GDM1 (cell line): ENCODE results near the gene PCDHGA1.

Experiments
- DNase-seq: peaks from one replicate; lab custom pipeline; 2025; lab: John Stamatoyannopoulos, UW

Gene PCDHGA1

DNA sequence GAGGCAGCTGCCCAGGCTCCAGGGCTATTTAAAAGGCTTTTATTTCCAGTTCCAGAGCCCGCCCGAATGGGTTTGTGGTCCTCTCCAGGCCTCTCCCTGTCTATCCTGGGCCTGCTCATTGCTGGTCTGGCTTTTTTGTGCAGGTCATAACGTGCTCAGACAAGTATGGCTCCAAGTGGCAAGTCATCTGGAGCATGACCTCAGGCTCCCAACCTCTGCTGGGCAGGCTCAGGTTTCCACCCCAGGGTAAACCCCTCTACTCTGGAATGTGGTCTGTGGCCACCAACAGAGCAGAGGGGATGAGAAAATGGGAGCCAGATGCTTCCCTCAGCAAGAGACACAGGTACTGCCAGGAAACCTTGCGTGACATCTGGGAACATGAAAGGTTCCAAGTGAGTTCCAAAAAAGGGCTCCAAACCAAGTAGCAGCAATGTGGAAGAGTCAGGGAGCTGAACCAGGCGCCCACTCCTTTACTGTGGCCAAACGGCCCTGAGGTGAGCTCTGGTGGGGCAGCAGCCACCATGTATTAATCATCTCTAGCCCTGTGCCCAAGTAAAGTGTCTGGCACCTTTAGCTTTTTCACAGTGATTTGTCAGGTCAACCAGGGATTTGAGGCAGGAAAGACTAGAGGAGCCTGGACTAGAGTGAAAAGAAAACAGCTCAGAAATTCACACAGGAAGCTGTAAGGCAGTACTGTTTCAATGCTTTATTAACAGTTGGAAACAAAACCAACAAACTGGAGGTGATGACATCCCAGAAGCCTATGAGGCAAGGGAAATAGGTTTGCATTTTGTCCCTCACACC is 184.2 kb downstream of the PCDHGA1 start:
- DNase-seq = no peak

DNA sequence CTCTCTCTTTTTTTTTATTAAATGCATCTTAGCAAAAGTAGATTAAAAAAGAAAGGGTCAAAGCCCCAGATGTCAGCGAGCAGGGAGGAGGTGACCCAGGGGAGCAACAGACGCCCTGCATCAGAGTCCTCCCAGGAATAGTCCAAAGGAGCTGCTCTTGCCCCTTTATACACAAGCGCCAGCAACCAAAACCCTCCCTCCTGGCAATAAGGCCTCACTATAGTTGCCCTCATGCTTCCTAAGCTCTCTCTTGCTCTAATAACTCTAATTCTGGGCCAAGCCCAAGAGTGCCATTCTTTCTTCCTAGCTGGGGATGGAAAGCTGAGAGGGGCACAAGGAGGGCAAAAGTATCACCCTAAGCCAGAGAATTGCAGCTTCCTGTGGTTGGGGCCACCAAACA is 184.8 kb downstream of the PCDHGA1 start:
- no peak for DNase-seq

DNA sequence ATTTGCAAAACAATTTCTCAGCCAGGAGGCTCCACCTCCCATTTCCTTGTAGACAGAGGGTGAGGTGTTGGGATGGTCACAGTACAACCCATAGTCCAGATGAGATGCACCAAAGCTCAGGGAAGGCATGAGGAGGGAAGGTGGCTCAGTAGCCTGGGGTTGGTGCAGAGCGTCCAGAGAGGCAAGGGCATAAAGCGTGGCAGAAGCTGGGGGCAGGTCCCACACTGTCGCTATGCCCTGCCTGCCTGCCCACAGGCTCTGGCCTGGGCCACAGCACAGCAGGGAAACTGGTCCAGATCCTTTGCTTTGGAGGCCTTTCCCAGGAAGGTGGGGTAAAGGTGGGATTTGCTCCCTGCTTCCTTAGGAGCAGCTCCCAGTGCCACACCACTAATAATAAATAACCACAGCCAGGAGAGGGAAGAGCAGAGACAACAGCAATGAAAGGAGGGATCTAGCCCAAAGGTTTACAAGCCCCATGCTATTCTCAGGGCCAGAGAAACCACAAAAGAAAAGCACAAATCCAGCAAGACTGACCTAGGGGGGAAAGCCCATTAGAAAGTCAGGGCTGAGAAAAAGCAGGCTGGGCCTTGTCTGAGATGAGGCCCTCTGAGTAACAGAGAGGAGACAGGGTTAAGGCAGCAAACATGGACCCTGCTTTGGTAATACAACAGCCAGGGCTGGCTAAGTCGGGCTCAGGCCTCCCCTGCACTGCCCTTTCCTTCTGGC is 185.8 kb downstream of the PCDHGA1 start:
- no peak for DNase-seq

DNA sequence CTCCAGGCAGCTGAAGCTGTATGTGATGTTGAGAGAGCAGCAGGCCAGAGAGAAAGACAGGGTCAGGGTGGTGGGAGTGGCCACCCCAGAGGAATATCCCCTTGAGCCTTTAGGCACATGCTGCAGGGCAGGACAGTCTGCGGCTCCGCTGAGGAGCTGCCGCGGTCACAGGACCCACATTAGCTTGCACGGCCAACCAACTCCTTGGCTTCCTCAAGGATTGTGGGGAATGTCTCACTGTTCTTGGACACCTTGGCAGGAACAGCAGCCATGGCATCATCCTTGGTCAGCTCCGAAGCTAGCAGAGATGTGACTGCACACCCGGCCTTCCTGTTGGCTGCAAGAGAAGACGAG is 186.3 kb downstream of the PCDHGA1 start:
- no peak for DNase-seq

DNA sequence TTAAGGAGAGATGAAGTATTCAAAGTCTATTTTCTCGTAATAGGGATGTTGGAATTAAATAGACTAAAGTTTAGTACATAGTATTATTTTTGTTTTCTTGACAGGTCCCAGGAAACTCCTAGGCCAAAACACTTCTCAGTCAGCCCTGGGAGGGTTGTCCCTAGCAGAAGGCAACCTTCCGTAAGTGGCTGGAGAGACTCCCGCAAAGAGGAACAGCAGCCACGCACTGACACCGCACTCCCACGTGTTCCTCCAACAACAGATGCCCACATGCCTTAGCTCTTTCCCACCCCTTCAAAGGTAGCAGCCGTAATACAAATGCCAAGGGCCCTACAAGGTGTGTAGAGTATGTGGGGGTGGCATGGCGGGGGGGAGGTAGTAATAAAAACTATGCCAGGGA is 187.0 kb downstream of the PCDHGA1 start:
- DNase-seq = no peak

DNA sequence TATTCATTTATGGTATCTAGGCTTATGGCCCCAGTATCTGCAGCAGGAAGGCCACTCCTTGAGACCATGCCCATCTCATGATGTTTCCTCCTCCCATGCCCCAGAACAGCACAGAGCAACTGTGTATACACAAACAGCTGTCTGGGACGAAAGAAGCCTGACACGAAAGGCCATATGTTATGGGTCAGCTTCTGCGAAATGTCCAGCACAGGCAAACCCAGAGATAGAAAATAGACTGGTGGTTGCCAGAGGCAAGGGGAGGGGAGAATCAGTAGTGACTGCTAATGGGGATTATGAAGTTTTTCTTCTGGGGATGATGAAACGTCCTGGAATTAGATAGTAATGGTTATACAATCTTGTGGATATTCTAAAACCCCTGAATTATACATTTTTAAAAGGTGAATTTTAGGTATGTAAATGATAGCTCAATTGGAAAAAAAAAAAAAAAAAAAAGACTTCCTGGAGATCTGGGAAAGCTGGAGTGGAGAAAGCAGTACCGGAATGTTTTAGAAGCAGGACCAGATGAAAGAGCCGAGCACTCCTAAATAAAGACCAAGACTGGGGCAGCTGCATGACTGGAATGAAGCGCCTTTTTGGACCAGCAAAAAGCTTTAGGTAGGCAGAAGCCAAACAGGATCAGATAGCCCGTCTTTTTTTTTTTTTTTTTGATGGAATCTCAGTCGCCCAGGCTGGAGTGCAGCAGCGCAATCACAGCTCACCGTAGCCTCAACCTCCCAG is 187.7 kb downstream of the PCDHGA1 start:
- no peak for DNase-seq

DNA sequence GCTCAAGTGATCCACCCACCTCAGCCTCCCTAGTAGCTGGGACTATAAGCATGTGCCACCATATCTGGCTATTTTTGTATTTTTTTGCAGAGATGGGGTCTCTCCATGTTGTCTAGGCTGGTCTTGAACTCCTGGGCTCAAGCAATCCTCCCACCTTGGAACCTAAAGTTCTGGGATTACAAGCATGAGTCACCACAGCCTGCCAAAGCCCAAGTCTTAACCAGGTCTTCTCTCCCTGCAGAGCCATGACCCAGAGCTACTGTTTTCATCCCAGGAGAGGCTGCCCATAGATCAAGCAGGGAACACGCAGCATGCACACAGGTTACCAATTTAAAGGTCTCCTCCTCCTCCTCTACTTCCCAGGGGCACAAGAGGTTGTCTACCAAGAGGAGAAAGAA is 188.3 kb downstream of the PCDHGA1 start:
- DNase-seq = no peak

DNA sequence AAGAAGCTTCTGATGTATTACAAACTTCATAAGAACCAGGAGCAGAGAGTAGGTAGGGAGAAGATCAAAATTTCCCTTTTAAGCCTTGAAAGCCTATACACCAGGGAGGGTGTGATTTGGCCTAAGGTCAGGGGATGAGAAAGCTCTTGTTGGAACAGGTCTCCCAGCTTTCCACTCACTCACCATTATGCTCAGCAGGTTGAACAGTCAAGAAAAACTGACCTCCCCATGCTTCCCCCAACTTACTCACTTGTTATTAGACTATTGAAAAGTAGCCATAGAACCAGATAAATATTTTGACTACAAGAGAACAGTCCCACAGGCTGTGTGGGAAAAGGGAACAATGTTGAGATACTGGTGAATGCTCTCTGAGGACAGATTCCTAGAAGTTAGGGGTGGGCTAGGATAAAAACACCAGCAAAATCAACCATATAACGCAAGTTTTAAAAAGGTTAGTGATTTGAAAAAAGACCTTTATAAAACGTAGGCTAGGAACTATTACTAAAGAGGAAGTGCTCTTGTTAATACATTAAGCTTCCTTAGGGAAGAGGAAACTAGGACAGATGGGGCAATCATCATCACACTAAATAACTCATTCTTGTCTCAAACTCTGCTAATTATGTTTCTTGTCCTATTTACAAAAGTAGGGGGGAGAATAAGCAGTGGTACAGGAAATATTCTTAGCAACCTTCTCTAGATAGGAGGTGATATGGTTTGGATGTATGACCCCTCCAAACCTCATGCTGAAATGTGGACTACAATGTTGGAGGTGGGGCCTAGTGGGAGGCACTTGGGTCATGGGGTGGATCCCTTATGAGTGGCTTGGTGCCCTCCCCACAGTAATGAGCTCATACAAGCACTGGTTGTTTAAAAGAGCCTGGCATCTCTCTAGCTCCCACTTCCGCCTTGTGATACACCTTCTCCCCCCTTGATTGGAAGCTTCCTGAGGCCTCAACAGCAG is 189.6 kb downstream of the PCDHGA1 start:
- DNase-seq = no peak

DNA sequence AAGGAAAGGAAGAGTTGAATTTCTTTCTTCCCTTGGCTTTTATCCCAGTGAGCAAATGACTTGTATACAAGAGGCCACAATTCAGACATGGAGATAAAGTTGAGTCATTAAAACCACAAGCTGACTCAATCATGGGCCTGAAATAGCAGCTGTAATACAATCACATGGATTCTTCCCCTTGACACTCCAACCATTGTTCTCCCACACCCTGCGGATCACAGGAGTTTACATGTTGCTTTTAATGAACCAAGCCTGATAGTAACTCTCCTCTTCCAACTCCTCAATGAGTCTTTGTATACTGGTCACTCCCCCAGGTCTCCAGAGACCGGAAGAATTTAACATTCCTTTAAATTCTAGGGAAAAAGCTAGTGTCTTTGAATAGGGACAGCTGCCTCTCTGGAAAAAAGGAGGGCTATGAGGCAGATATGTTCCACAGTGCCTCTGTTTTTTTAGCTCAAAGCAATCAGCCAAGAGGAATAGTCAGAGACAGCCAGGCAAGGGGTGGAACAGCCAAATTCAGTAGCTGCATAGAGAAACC is 191.0 kb downstream of the PCDHGA1 start:
- DNase-seq = peak; percentile 19

DNA sequence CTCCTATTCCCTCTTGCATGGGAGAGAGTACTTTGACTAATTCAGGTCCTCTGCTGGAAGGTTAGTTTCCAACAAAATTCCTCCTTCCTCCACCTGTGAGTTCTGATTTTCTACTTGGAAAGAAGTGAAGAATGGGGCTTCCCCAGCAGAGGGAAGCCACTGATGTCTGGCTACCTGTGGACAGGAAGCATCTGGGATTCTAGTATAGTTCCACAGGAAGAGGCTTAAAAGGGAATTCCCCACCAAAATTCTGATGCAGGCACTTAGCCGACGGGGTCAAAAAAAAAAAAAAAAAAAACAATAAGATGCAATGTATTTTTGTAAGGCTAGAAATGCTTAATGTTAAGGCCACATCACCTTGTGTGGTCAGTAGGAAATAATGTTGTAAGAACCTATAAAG is 192.0 kb downstream of the PCDHGA1 start:
- DNase-seq = no peak

DNA sequence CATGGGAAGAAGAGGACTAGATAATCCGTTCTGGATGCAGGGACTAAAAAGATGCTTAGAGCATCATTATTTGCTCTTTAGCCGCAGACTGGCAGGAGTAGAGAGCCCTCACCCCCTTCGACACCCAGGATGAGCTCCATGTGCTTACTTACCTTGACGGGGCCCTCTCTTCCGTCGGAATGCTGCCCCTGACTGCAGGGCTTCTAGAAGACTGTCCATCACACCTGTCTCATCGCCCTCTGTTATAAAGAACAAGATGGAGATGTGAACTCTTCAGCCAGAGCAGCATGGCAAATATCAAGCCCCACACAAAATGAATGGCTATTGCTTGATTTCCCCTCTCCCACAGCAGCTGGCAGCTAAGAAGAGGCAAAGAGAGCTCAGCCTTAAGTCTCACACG is 193.7 kb downstream of the PCDHGA1 start:
- DNase-seq = no peak

DNA sequence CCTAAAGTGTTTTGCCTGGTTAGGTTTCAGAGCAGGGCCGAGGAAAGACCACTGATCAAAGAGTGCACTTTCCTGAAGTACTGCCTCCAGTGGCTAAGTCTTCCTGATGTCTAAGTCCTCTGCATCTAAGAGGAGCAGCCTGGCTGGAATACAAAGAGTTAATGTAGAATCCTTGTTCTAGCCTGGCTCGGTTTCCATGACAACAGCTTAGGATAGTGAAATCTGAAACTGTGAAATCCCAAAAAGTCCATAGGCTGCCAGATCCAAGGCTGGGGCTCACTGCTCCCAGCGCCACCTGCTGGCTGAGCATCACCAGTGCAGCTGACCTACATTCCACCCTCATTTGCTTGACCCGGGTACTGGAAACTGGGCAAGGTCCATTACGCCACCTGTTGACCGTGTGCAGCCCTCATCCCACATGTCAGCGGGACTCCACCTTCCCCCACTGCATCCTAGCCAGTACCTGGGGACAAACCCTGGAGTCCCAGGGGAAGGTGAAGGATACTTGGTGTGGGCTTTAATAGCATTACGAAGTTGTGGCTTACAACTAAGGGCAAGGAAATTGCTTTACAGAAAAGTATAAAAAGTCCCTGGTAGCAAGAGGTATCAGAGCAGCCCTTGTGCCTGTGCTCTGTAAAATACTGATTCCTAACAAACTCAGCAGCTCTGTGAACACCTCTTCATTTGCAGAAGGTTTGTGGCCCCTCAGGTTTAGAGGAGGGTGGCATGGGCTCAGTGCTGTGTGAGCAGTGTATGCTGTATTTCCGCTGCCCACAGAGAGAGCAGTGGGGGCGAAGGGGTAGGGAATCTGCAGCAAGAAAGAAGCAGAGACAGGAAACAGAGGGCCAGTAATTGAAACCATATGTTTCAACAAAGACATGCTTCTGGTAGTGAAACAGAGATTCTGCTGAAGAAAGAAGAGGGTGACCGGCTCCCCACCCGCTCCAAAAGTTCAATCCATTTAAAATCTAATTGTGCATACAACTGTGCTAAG is 194.6 kb downstream of the PCDHGA1 start:
- DNase-seq = no peak

DNA sequence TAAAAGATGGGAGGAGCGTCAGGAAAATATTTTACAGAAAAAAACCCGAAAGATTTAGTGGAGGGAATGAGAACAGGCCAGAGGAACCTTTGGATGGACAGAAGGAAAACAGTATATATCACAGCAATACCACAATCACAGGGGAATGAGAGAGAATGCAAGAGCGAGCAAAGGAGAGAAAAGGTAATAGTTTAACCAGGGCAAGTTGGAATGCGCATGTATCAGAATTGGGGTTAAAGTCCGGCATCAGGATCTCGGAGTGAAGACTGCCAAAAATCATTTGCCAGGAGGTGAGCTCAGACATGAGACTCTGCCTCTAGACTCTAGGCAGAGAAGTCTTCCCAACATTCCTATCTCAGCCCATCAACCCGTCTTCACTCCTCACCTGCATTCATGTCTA is 195.3 kb downstream of the PCDHGA1 start:
- DNase-seq = no peak

DNA sequence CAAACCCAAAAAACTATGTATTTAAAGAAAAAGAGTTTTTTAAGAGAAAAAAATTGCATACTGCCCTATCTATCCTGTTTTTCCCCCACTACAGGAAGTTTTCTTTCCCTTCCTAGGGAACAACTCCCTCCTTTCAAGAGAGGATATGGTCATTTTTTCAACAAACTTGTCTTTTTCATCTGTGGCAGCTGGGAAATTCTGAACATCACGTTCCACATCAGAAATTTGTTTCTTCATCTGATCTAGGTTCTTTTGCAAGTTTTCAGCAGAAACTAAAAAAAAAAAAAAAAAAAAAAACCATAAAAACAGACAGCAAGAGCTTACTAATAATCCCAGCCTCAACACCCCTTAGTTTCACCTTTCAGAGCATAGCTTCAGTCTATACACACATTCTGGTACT is 197.1 kb downstream of the PCDHGA1 start:
- DNase-seq = no peak

DNA sequence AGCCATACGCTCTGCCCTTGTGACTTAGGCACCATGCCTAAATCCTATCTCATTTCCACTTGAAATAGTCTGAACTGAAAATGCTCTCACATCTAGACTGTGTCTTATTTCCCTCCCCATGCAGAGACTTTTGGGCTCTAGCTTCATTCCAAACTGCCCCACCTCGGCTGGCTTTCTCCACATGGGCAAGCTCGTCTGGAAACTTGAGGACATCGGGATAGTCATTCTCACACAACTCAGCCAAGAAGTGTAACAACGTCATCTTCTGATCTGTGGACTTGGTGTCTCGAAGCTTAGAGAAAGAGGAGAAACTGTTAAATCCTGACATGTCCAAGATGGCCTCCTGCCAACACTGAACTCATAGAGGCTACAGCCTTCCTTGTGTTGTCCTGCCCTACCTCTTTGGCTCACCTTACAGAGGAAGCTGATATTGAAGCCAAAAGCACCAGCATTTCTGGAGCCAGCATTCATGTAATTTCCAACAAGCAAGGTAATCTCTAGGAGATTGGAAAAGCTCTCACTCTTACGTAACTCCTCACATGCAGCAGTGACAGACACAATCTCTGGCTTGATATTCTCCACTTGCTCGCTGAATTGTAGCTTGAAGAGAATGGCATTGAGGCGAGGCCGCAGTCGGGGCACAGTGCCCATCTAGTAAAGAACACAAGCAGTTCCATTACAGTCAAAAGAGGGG is 198.1 kb downstream of the PCDHGA1 start:
- no peak for DNase-seq

DNA sequence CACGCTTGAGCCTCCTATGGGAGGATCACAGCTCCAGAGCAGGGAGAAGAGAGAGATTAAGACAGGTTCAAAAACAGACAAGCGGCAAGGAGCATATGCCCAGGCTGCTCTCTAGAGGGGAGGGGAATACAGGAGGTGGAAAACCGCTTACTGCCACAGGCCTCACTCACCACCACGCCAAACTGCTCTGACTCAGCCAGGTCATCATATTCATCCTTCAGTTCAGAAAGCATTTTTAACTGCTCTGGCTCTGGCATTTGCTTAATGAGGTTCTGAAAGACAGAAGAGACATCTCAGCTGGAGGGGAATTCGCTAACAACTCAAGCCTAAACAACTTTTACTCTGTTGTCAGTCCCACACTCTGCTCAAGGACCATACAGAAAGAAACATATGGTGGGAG is 198.7 kb downstream of the PCDHGA1 start:
- no peak for DNase-seq

DNA sequence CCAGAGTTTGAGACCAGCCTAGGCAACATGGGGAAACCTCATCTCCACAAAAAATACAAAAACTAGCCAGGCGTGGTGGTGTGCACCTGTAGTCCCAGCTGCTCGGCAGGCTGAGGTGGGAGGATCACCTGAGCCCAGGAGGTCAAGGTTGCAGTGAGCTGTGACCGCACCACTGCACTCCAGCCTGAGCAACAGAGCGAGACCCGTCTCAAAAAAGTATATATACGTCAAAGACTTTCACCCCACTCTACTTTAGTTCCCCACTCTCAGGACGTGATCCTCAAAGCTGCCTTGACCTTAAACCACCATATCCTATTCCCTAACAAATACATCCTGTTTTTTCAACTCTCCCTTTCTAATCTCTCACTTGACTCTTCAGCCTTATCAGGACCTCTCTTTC is 199.6 kb downstream of the PCDHGA1 start:
- DNase-seq = no peak

DNA sequence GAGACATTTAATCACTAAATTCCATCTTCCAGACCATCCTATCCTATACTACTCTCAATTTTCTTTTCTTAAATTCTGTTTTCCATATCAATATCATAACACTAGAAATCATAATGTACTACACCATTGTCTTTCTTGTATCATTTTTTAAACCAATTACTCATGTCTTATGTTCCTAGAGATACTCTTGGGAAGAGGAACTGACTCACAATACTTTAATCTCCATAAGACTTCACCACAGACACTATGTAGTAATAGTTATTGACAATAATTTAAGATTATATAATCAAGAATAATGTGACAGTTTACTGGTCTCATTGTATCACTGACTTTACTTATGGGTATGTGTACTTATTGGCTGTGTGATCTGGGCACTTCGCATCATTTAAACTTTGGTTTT is 202.4 kb downstream of the PCDHGA1 start:
- DNase-seq = no peak

DNA sequence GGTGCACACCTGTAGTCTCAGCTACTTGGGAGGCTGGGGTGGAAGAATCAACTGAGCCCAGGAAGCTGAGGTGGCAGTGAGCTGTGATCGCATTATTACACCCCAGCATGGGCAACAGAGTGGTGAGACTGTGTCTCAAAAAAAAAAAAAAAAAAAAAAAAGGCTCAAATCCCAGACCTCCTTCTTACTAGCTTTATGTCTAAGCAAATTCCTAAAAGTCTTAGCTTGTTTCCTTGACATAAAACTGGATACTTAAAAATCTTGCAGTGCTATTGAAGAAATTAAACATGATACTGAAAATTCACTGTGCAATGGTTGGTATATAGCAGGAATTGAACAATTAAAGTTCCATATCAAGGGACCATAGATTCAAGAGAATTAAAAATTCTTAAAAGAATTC is 203.6 kb downstream of the PCDHGA1 start:
- no peak for DNase-seq
